Measurements from ENCODE around the gene PDSS2. TPM values are rescaled to one million over a fixed set of nuclear protein-coding genes. Genes with fewer than 3 reads are reported as not detected.

The PDSS2 gene
- total and polyA plus RNA-seq, 2 of the 4 experiments (the other 2 are of a cell fraction) = 8.6 to 9.2 TPM

GRCh38 chr6:107121266-107121665 lies 338.1 kb downstream of the PDSS2 start:
- Histone ChIP-seq H3K14ac (replicated peaks; ENCODE audit: low read depth, low read length) (no peak overlapping the region), H3K18ac (ENCODE audit: low read depth, low read length) (no peak overlapping the region), H3K27ac (ENCODE audit: insufficient read depth, low read length) (no peak overlapping the region), H3K79me1 (ENCODE audit: low read depth in 1 of 2, low read length in 2 of 2) (no peaks in the 10 kb centered on the region), H2AFZ (replicated peaks; ENCODE audit: low read length, poor library complexity) (no peak overlapping the region), H2BK120ac (ENCODE audit: low read depth, low read length) (no peak overlapping the region), H2BK5ac (ENCODE audit: low read depth, low read length, poor library complexity, severe bottlenecking) (no peak overlapping the region), H3K4ac (ENCODE audit: low read depth, low read length) (no peak overlapping the region), H3K23ac (ENCODE audit: low read depth, low read length) (no peak overlapping the region), H2AK9ac (replicated peaks; ENCODE audit: low read depth, low read length, poor library complexity) (no peak overlapping the region), H3K4me3 (ENCODE audit: insufficient read depth, low read depth, low read length) (no peak overlapping the region), H3K56ac (ENCODE audit: extremely low read depth, insufficient read depth, low read length) (no peak overlapping the region), H3K9me1 (ENCODE audit: insufficient read depth, low read length) (no peaks in the 10 kb centered on the region), H3K4me1 (ENCODE audit: control insufficient read depth, insufficient read depth, low read length) (no peaks in the 10 kb centered on the region), H4K5ac (ENCODE audit: low read depth, low read length) (no peak overlapping the region), H2AK5ac (ENCODE audit: low read depth, low read length) (no peak overlapping the region), H4K20me1 (ENCODE audit: insufficient read depth, low read length) (no peaks in the 10 kb centered on the region), H4K8ac (ENCODE audit: low read depth in 2 of 2, low read length in 2 of 2) (no peak overlapping the region), H3K4me2 (ENCODE audit: low read depth, low read length) (no peak overlapping the region), H3K36me3 (ENCODE audit: control insufficient read depth, insufficient read depth, low read length) (no peaks in the 10 kb centered on the region), H4K91ac (ENCODE audit: insufficient read depth, low read depth, low read length) (no peak overlapping the region), H2BK15ac (ENCODE audit: low read depth, low read length) (no peak overlapping the region), H3K9me3 (ENCODE audit: control insufficient read depth, insufficient read depth, low read length) (no peaks in the 10 kb centered on the region), H3K9ac (ENCODE audit: low read depth, low read length) (no peak overlapping the region), H2BK20ac (ENCODE audit: low read depth, low read length) (no peak overlapping the region), H3K27me3 (ENCODE audit: control insufficient read depth, insufficient read depth, low read length) (peaks cover 3% of the 10 kb centered on the region; the same call in 1 of the 2 replicates)
- WGBS, 2 experiments (ENCODE audit: extremely low coverage in 2 of 2, insufficient read length in 1 of 2) = no CpG with 5 or more reads among the region's 6 CpGs
- ChIA-PET CTCF (no interaction called here), POLR2A (ENCODE audit: unreplicated experiment) (no interaction called here)
- in situ Hi-C loops (cut with MboI; ENCODE audit: low sequenced_read_pairs) (loop anchor here (10.0 kb wide), 1 partner anchor 374 kb away; the partner anchor contains the start of gene SOBP), intact Hi-C loops (cut with micrococcal nuclease) (no loop called here), dilution Hi-C loops (cut with HindIII; ENCODE audit: low sequenced_read_pairs, unreplicated experiment) (no loop called here)
- TF ChIP-seq, protein P1, sequence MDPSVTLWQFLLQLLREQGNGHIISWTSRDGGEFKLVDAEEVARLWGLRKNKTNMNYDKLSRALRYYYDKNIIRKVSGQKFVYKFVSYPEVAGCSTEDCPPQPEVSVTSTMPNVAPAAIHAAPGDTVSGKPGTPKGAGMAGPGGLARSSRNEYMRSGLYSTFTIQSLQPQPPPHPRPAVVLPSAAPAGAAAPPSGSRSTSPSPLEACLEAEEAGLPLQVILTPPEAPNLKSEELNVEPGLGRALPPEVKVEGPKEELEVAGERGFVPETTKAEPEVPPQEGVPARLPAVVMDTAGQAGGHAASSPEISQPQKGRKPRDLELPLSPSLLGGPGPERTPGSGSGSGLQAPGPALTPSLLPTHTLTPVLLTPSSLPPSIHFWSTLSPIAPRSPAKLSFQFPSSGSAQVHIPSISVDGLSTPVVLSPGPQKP (IDR thresholded peaks at IDR 0.05; ENCODE audit: borderline replicate concordance, low read depth, low read length) = no peak
- TF ChIP-seq POLR2A (IDR thresholded peaks at IDR 0.05; ENCODE audit: low read depth, low read length) = no peak
- no peak for TF ChIP-seq MAFK (IDR thresholded peaks at IDR 0.05; ENCODE audit: low read depth, low read length)
- no peak for TF ChIP-seq SMC3 (IDR thresholded peaks at IDR 0.05; ENCODE audit: low read depth, low read length)
- no peak for ATAC-seq (ENCODE audit: low read depth)
- no peak for DNase-seq
- BruUV-seq (replicated peaks) = no TSS peak

Data from IMR-90 (cell line).